K562 (cell line): ENCODE data around the gene DARS2. TPM values are rescaled to one million over a fixed set of nuclear protein-coding genes. Genes with fewer than 3 reads are reported as not detected.

Source experiments
- BRD9 ChIP-seq: fragments of 450-650 bp; IDR thresholded peaks from 2 replicates; pipeline ENCODE4 v1.6.1; 2018; ENCODE audit warnings: low read depth; ENCODE audit not compliant: partially characterized antibody
- DNMT1 ChIP-seq: fragments of 450-650 bp; IDR thresholded peaks from 2 replicates; pipeline ENCODE4 v1.6.1; 2016; ENCODE audit warnings: antibody characterized with exemption, mild to moderate bottlenecking
- GABPB2 ChIP-seq: fragments of 250-450 bp; sonication (Bioruptor Pico); conservative IDR thresholded peaks from 2 replicates; pipeline ENCODE4 v1.5.1; 2021; ENCODE audit warnings: mild to moderate bottlenecking
- HOXB6 ChIP-seq: fragments of 250-450 bp; sonication (Bioruptor Pico); IDR thresholded peaks from 2 replicates; pipeline ENCODE4 v1.5.1; 2022; ENCODE audit warnings: mild to moderate bottlenecking, borderline replicate concordance
- MAFK ChIP-seq: IDR thresholded peaks from 2 replicates; pipeline ENCODE4 v1.6.1; 2011; ENCODE audit warnings: low read length, improper control_type of control experiment
- NCOR1 ChIP-seq: fragments of 450-650 bp; IDR thresholded peaks from 2 replicates; pipeline ENCODE4 v1.6.1; 2016; ENCODE audit warnings: mild to moderate bottlenecking, moderate library complexity
- PRMT5 ChIP-seq: sonication (generic); formaldehyde crosslinking; IDR thresholded peaks from 2 replicates; pipeline ENCODE4 v1.5.0; 2020; ENCODE audit warnings: missing genetic modification reagents
- PTTG1 ChIP-seq: fragments of 450-650 bp; IDR thresholded peaks from 2 replicates; pipeline ENCODE4 v1.6.1; 2016; ENCODE audit warnings: low read depth, mild to moderate bottlenecking, missing genetic modification characterization, missing compliant biosample characterization
- SIN3B ChIP-seq: fragments of 450-650 bp; IDR thresholded peaks from 2 replicates; pipeline ENCODE4 v1.6.1; 2017; ENCODE audit warnings: low read depth, mild to moderate bottlenecking, moderate library complexity
- SREBF1 ChIP-seq: fragments of 150-350 bp; IDR thresholded peaks from 2 replicates; pipeline ENCODE4 v1.6.1; 2014; ENCODE audit warnings: antibody characterized with exemption, low read depth, low read length, borderline replicate concordance
- ZC3H11A ChIP-seq: IDR thresholded peaks from 2 replicates; pipeline ENCODE4 v1.6.1; 2012; ENCODE audit warnings: low read depth, low read length, improper control_type of control experiment
- ZFX ChIP-seq: sonication (generic); formaldehyde crosslinking; IDR thresholded peaks from 2 replicates; pipeline ENCODE4 v1.8.0; 2022; ENCODE audit warnings: mild to moderate bottlenecking, missing genetic modification reagents, moderate library complexity
- ZNF224 ChIP-seq: sonication (generic); formaldehyde crosslinking; IDR thresholded peaks from 2 replicates; pipeline ENCODE4 v1.8.0; 2022; ENCODE audit warnings: mild to moderate bottlenecking, missing genetic modification reagents
- ZNF232 ChIP-seq: sonication (generic); formaldehyde crosslinking; IDR thresholded peaks from 2 replicates; pipeline ENCODE4 v1.8.0; 2022; ENCODE audit warnings: mild to moderate bottlenecking, missing genetic modification reagents
- ZNF586 ChIP-seq: fragments of 450-650 bp; formaldehyde crosslinking; conservative IDR thresholded peaks from 2 replicates; pipeline ENCODE4 v1.4.0; 2020; ENCODE audit warnings: mild to moderate bottlenecking, moderate library complexity
- ZSCAN29 ChIP-seq: fragments of 450-650 bp; IDR thresholded peaks from 2 replicates; pipeline ENCODE4 v1.6.1; 2017
- ZZZ3 ChIP-seq: fragments of 450-650 bp; IDR thresholded peaks from 2 replicates; pipeline ENCODE4 v1.6.1; 2016; ENCODE audit warnings: antibody characterized with exemption, mild to moderate bottlenecking, moderate library complexity
- polyA plus RNA-seq, 8 experiments: library from polyadenylated mRNA; depleted of rRNA in 4 of 8; stranded (reverse) in 5 of 8; unstranded in 3 of 8; fragments of >200 nt; fragmentation: Nextera tagmentation in 2 of 8; fragmentation: Illumina TruSeq in 1 of 8; extraction: Ambion mirVana in 2 of 8; extraction: Trizol in 1 of 8; gene quantifications; 2 replicates each; pipeline versions ENCODE4 v1.2.1 to v1.2.3, GENCODE V29; 2011 to 2014; ENCODE audit warnings: inconsistent platforms in 1 of 8, missing spikeins in 1 of 8
- total RNA-seq, 7 experiments: library from RNA; depleted of rRNA in 6 of 7; stranded (reverse); fragments of >200 nt in 6 of 7; fragmentation: Illumina TruSeq in 2 of 7; extraction: Trizol in 2 of 7; gene quantifications; 2 replicates each; pipeline versions ENCODE4 v1.2.1 to v1.2.3, GENCODE V29; 2011 to 2021; ENCODE audit warnings: low replicate concordance in 1 of 7
- TF ChIP-seq, protein P1 (sequence below), 3 experiments: fragments of 200-800 bp in 1 of 3; fragments of 250-450 bp in 1 of 3; fragments of 450-650 bp in 1 of 3; sonication (Bioruptor Pico) in 1 of 3; sonication (Bioruptor generic) in 1 of 3; formaldehyde crosslinking in 1 of 3; IDR thresholded peaks; 2 replicates each; pipeline versions ENCODE4 v1.6.1 to v1.8.0; 2016 to 2022; ENCODE audit warnings: mild to moderate bottlenecking in 2 of 3, missing genetic modification characterization in 2 of 3, missing compliant biosample characterization in 1 of 3, moderate library complexity in 1 of 3
- TF ChIP-seq, protein P2 (sequence below), 2 experiments: IDR thresholded peaks in 1 of 2; conservative IDR thresholded peaks in 1 of 2; 2 replicates each; pipeline ENCODE4 v1.6.1; 2016; ENCODE audit warnings: low read depth in 2 of 2, mild to moderate bottlenecking in 1 of 2, missing compliant biosample characterization in 1 of 2, missing genetic modification characterization in 1 of 2, moderate library complexity in 1 of 2
- TF ChIP-seq, protein P3 (sequence below): sonication (generic); formaldehyde crosslinking; IDR thresholded peaks from 2 replicates; pipeline ENCODE4 v1.5.0; 2020; ENCODE audit warnings: missing genetic modification reagents
- TF ChIP-seq, protein P4 (sequence below): sonication (generic); formaldehyde crosslinking; IDR thresholded peaks from 2 replicates; pipeline ENCODE4 v1.8.0; 2022; ENCODE audit warnings: missing genetic modification reagents, mild to moderate bottlenecking, borderline replicate concordance

The DARS2 gene
- total and polyA plus RNA-seq, 9 of the 15 experiments (the other 6 are each of a cell fraction or from before 2014, with no cell fraction given), result 36.4 to 96.7 (median 68.6) TPM

DNA sequence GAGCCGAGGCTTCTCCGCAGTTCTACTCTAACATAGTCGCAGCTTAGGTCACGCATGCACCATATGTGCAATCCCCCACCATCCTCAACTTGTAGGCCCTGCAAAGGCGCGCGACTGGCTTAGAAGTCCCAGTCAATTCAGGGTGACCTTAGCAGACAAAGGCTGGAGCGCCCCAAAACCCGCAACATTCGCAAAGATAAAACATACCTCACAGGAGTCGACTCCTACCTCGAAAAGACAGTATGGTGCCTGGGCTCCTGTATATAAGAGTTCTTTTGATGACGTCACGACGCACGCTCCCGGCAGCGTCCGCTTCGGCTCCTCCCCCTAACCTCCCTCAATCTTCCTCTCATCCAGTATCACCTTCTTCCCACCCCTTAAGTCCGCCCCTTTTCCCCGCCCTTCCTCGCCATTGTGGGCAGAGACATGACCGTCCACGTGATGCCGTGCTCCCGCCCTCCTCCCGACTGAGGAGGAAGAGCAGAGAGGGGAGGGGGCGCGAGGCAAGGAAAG is 43.3 kb downstream of the DARS2 start, which contains the start of gene GAS5 (continued):
- TF ChIP-seq SIN3B (peak; percentile 75), ZNF224 (CRISPR knock-in tag) (no peak; the same call in 1 of the 2 replicates), ZNF232 (CRISPR knock-in tag) (no peak), ZC3H11A (no peak), SREBF1 (no peak), ZZZ3 (peak; percentile 96), GABPB2 (no peak), DNMT1 (peak; percentile 90; the same call in 1 of the 2 replicates), ZNF586 (CRISPR knock-in tag) (no peak), PTTG1 (tag) (peak; percentile 51; the same call in 1 of the 2 replicates), BRD9 (peak; percentile 95), ZFX (CRISPR knock-in tag) (peak; percentile 83), PRMT5 (CRISPR knock-in tag) (no peak), HOXB6 (no peak; the same call in 1 of the 2 replicates), MAFK (no peak; the same call in 1 of the 2 replicates), ZSCAN29 (peak; percentile 55), NCOR1 (peak; percentile 67)
- TF ChIP-seq, protein P1, sequence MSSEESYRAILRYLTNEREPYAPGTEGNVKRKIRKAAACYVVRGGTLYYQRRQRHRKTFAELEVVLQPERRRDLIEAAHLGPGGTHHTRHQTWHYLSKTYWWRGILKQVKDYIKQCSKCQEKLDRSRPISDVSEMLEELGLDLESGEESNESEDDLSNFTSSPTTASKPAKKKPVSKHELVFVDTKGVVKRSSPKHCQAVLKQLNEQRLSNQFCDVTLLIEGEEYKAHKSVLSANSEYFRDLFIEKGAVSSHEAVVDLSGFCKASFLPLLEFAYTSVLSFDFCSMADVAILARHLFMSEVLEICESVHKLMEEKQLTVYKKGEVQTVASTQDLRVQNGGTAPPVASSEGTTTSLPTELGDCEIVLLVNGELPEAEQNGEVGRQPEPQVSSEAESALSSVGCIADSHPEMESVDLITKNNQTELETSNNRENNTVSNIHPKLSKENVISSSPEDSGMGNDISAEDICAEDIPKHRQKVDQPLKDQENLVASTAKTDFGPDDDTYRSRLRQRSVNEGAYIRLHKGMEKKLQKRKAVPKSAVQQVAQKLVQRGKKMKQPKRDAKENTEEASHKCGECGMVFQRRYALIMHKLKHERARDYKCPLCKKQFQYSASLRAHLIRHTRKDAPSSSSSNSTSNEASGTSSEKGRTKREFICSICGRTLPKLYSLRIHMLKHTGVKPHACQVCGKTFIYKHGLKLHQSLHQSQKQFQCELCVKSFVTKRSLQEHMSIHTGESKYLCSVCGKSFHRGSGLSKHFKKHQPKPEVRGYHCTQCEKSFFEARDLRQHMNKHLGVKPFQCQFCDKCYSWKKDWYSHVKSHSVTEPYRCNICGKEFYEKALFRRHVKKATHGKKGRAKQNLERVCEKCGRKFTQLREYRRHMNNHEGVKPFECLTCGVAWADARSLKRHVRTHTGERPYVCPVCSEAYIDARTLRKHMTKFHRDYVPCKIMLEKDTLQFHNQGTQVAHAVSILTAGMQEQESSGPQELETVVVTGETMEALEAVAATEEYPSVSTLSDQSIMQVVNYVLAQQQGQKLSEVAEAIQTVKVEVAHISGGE (CRISPR knock-in tag; IDR thresholded peaks at IDR 0.05), result no peak
- TF ChIP-seq, protein P2, sequence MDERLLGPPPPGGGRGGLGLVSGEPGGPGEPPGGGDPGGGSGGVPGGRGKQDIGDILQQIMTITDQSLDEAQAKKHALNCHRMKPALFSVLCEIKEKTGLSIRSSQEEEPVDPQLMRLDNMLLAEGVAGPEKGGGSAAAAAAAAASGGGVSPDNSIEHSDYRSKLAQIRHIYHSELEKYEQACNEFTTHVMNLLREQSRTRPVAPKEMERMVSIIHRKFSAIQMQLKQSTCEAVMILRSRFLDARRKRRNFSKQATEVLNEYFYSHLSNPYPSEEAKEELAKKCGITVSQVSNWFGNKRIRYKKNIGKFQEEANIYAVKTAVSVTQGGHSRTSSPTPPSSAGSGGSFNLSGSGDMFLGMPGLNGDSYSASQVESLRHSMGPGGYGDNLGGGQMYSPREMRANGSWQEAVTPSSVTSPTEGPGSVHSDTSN (CRISPR knock-in tag; IDR thresholded peaks at IDR 0.05; ENCODE audit: low read depth), result no peak
- TF ChIP-seq, protein P2 (tag; conservative IDR thresholded peaks at IDR 0.05; ENCODE audit: low read depth), result no peak
- TF ChIP-seq, protein P3, sequence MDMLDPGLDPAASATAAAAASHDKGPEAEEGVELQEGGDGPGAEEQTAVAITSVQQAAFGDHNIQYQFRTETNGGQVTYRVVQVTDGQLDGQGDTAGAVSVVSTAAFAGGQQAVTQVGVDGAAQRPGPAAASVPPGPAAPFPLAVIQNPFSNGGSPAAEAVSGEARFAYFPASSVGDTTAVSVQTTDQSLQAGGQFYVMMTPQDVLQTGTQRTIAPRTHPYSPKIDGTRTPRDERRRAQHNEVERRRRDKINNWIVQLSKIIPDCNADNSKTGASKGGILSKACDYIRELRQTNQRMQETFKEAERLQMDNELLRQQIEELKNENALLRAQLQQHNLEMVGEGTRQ, result peak; percentile 96
- TF ChIP-seq, protein P4, sequence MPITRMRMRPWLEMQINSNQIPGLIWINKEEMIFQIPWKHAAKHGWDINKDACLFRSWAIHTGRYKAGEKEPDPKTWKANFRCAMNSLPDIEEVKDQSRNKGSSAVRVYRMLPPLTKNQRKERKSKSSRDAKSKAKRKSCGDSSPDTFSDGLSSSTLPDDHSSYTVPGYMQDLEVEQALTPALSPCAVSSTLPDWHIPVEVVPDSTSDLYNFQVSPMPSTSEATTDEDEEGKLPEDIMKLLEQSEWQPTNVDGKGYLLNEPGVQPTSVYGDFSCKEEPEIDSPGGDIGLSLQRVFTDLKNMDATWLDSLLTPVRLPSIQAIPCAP (CRISPR knock-in tag), result no peak
